Activated CD4-positive, alpha-beta T cell treated with anti-CD3 and anti-CD28 coated beads, Interleukin-2, amount 10 ng/mL, durations not matched to agents 24 days and 14 days (primary cell): ENCODE data around the gene IFITM1. TPM values are rescaled to one million over a fixed set of nuclear protein-coding genes. Genes with fewer than 3 reads are reported as not detected.
A peak's percentile ranks its signal among the peaks of the same experiment; 100 is the strongest.
"Not testable (repeated sequence)": the region's sequence is repeated elsewhere in the genome, so short reads cannot be mapped to it uniquely, and the experiment has no call there.

ENCODE experiments used
- DNase-seq: peaks from one replicate; pipeline ENCODE4 v3.0.0; 2022
- H3K27ac Mint-ChIP-seq: one replicate; pipeline ENCODE4 v1.8.0; 2022; ENCODE audit warnings: mild to moderate bottlenecking, mixed read lengths
- H3K27me3 Mint-ChIP-seq: one replicate; pipeline ENCODE4 v1.8.0; 2022; ENCODE audit warnings: mixed read lengths
- H3K36me3 Mint-ChIP-seq: one replicate; pipeline ENCODE4 v1.8.0; 2022; ENCODE audit warnings: low read depth, mild to moderate bottlenecking, mixed read lengths
- H3K4me1 Mint-ChIP-seq: one replicate; pipeline ENCODE4 v1.8.0; 2021; ENCODE audit warnings: mixed read lengths
- H3K4me3 Mint-ChIP-seq: one replicate; pipeline ENCODE4 v1.8.0; 2022; ENCODE audit warnings: mild to moderate bottlenecking, moderate library complexity, mixed read lengths
- H3K9me3 Mint-ChIP-seq: one replicate; pipeline ENCODE4 v1.8.0; 2021; ENCODE audit warnings: mixed read lengths
- intact Hi-C: fragments of 100-400 bp; cut with micrococcal nuclease; formaldehyde crosslinking; loops from one replicate; pipeline ENCODE4 v1.15.1; 2023
- total RNA-seq: library from RNA; stranded (reverse); gene quantifications from 2 replicates; pipeline ENCODE4 v1.2.3, GENCODE V29; 2022

IFITM1 gene
- total RNA-seq, 1 donor from 2014 or later: 241 TPM

DNA sequence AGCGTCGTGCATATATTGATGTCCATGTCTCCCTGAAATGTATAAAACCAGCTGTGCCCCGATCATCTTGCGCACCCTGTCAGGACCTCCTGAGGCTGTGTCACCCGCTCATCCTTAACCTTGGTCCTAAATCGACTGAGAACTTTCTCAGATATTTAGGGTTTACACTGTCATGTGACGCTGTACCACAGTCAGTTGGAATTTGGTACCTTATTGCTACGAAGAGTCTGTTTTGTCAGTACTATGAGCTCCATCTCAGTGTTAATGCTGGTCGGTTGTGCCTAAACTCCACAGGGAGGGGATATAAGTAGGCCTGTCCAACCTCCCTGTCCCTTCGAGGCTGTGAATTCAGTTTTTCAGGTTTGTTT, 8.0 kb upstream of the IFITM1 start:
- DNase-seq: no peak
- Mint-ChIP-seq H3K36me3 (peaks cover 20% of the 10 kb centered on the region), H3K27me3 (peaks cover 3% of the 10 kb centered on the region), H3K9me3 (no peaks in the 10 kb centered on the region), H3K4me1 (peaks cover 36% of the 10 kb centered on the region), H3K4me3 (no peak overlapping the region), H3K27ac (no peak overlapping the region)
- intact Hi-C loops: loop anchor here (5.0 kb wide), 2 partner anchors 101 to 211 kb away; no protein-coding TSS in a partner anchor

DNA sequence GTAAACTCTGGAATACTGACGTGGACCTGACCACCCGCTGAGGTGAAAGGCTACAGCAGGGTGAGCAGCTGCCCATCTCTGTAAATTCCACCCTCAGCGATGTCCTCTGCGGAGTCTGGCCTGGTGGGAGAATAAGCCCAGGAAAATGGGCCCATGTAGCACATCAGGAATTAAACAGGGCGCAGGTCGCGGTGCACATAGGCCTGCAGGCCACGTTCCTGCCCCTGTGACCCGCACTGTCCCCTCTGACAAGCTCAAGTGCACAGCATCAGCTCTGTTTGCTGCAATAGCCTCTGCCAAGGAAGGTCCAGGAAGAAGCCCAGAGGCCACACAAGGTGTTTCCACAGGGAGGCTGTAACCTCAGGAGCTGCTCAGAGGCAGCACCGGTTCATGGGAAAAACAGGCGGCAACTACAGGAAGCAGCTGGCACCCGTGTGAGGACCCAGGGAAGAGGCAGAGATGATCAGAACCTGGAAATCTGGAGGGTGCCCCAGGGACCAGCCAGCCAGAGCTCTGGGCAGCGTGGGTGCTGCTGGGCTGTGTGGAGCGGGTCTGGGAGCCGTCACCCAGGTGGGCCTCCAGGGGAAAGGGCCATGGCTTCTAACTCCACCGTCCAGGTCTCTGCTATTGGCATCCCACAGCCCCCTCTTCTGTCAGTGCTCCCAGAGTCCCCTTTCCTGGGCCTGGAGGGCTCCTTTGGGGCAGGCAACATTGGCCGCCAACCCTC, 7.0 kb upstream of the IFITM1 start:
- intact Hi-C loops: loop anchor here (5.0 kb wide), 2 partner anchors 100 to 210 kb away; no protein-coding TSS in a partner anchor
- H3K4me1 Mint-ChIP-seq: peaks cover 38% of the 10 kb centered on the region
- DNase-seq: no peak
- peak overlapping the region; percentile 99 for H3K27ac Mint-ChIP-seq
- H3K36me3 Mint-ChIP-seq: peaks cover 20% of the 10 kb centered on the region
- no peaks in the 10 kb centered on the region for H3K9me3 Mint-ChIP-seq
- H3K4me3 Mint-ChIP-seq: peak overlapping the region; percentile 97
- H3K27me3 Mint-ChIP-seq: no peaks in the 10 kb centered on the region

DNA sequence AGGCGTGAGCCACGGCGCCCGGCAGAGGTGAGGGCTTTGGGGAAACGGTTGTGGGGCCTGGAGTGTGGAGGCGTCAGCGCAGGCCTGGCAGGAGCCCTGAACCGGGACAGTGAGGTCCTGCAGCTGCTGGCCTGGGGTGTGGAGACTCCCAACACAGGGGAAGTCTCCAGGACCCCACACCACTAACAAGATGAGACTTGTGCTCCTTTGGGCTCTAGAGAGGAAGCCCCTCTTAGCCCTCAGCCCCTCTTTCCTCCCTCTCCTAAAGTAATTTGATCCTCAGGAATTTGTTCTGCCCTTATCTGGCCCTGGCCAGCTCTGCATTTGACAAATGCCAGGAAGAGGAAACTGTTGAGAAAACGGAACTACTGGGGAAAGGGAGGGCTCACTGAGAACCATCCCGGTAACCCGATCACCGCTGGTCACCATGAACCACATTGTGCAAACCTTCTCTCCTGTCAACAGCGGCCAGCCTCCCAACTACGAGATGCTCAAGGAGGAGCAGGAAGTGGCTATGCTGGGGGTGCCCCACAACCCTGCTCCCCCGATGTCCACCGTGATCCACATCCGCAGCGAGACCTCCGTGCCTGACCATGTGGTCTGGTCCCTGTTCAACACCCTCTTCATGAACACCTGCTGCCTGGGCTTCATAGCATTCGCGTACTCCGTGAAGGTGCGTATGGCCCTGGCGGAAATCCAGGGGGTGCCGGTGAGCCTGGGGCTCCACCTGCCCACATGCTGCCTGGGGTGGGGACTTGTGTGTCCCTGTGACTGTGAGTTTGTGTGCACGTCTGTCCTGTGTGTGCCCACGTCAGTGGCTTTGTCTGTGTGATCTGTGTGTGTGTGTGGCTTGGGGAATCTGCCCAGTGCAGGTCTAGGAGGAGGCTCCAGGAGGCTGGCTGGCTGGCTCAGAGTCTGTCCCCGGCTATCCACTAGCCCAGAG, 5.8 kb upstream of the IFITM1 start, which contains the start of gene IFITM2:
Gene IFITM2, plus strand, starts transcription at position 51 of the 943 bp plus-strand sequence. Its CDS starts 377 bp downstream, at position 428.
- not testable (repeated sequence) for H3K27me3 Mint-ChIP-seq, H3K9me3 Mint-ChIP-seq
- Mint-ChIP-seq H3K4me1 (peaks cover 43% of the 10 kb centered on the region), H3K36me3 (peaks cover 21% of the 10 kb centered on the region), H3K27ac (peak within 1 kb of the TSS; percentile 99), H3K4me3 (peak within 1 kb of the TSS; percentile 97)
- intact Hi-C loops: loop anchor here (2.0 to 5.0 kb wide), 3 partner anchors 71 to 209 kb away; partner anchors contain the start of genes PSMD13 and SIRT3
- DNase-seq: peak; percentile 91

DNA sequence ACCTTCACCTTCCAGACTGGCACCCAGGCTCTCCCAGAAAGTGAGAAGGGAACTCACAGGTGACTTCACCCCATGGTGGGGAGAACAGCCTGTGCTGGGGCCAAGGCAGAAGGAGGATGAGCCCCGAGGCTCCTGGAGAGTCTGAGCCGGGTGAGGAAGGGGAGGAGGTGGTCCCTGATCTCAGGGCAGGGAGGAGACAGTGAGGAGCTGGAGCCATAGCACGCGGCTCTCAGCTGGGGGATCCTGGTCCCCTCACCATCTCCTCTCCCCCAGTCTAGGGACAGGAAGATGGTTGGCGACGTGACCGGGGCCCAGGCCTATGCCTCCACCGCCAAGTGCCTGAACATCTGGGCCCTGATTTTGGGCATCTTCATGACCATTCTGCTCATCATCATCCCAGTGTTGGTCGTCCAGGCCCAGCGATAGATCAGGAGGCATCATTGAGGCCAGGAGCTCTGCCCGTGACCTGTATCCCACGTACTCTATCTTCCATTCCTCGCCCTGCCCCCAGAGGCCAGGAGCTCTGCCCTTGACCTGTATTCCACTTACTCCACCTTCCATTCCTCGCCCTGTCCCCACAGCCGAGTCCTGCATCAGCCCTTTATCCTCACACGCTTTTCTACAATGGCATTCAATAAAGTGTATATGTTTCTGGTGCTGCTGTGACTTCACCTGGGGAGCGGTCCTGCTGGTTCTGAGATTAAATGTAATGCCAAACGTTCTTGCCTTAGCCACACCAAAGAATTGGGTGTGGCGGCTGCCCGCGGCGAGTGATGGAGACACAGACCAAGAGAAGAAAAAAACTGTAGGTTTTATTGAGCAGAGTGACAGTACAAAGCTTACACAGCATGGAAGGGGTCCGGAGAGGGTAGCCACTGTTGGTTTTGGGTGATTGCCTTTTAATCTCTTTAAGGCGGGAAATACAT, 4.8 kb upstream of the IFITM1 start:
- Mint-ChIP-seq H3K27ac (peak overlapping the region; percentile 99), H3K4me1 (peaks cover 44% of the 10 kb centered on the region), H3K4me3 (peak overlapping the region; percentile 97), H3K36me3 (peaks cover 26% of the 10 kb centered on the region)
- intact Hi-C loops: loop anchor here (2.0 to 5.0 kb wide), 3 partner anchors 72 to 208 kb away; partner anchors contain the start of genes PSMD13 and SIRT3
- peak; percentile 83 for DNase-seq
- not testable (repeated sequence) for H3K27me3 Mint-ChIP-seq, H3K9me3 Mint-ChIP-seq

DNA sequence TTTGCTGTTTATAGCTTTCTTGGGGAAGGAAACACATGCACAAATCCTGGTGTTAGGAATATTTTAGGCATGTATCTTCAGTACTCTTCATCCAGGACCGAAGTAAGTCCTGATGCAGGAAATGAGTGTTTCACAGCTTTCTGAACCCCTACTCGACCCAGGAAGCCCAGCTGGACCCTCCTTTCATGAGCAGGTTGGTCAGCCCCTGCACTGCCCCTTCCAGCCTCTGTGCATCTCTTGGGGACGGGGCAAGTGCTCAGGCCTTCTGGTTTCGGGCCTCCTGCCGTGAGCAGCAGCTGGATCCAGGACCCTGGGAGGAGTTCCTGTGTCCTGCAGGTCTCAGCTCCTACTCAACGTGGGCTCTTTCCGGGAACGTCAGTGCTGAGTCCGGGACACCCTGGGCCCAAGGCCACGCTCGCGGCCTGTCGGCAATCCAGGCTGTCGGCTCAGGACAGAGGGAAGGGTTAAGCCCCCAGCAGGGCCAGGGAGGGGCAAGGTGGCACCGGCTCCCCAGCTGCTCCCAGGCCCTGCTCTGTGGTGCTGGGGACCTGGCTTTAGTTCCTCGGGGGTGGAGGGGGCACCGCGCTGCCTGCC, 3.8 kb upstream of the IFITM1 start:
- not testable (repeated sequence) for H3K27me3 Mint-ChIP-seq, DNase-seq, H3K9me3 Mint-ChIP-seq
- Mint-ChIP-seq H3K36me3 (peaks cover 36% of the 10 kb centered on the region), H3K4me3 (peak overlapping the region; percentile 97), H3K4me1 (peaks cover 44% of the 10 kb centered on the region), H3K27ac (peak overlapping the region; percentile 99)
- intact Hi-C loops: loop anchor here (2.0 to 5.0 kb wide), 3 partner anchors 73 to 207 kb away; partner anchors contain the start of genes PSMD13 and SIRT3

DNA sequence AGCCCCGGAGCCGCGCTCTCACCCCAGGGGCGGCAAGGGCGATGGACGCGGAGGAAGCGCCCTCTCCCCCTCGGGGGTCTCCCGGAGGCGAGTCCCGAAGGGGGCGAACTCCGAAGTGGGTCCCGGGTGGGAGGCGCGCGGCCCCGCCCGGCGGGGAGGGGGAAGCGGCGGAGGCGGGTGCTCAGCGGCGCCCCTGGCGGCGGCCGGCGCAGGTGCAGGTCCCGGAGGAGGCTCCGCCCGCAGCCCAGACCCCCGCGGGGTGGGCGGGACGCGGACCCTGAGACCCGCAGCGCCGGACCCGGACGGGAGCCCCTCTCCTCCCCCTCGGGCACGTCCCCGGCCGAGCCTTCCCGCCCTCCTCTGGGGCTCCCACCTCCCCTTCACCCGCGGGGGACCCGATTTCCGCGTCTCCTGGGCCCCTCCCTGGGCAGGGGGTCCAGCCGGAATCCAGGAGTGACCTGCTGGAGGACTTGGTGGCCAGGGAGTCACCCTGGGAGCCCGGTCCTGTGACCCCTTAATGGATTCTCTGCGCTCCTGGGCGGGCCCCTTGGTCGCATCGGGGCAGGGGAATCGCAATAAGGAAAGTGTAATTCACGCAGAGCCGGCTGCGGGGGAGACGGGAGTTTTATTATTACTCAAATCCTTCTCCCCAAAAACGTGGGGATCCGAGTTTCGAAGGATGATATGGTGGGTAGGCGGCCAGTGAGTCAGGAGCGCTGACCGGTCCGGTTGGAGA, 2.7 kb upstream of the IFITM1 start:
- DNase-seq, H3K27me3 Mint-ChIP-seq, intact Hi-C loops, H3K9me3 Mint-ChIP-seq: not testable (repeated sequence)
- Mint-ChIP-seq H3K4me1 (peaks cover 37% of the 10 kb centered on the region), H3K27ac (peak overlapping the region; percentile 98), H3K4me3 (peak overlapping the region; percentile 96), H3K36me3 (peaks cover 42% of the 10 kb centered on the region)

DNA sequence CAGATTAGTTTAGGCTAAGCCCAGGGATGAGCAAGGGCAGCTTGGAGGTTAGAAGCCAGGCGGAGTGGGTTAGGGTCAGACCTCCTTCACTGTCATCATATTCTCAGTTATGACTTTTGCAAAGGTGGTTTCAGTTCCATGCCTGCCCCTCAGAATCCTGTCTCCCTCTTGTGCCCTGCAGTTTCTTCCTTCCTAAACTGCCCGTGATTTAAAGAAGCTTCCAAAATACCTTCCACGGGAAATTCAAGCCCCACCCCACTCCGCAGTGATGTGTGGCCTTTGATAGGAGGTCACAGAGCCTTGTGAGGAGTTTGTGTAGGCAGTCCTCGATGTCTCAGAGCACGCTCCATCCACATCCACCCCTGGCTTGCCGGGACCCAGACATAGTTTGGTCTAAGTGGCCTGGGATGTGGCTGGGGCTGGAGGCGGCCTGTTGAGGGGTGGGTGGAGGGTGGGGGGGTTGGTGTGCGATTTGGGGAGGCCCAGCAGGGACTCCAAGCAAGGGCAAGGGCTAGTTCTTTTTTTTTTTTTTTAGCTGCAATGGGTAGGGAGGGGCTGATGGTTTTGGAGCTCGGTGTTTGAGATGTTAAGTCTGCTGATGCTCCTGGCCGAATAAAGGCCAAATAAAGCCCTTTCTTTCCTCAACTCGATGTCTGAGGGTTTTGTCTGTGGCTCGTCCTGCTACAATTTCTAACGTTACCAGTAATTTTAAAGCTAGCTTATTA, 1.6 kb upstream of the IFITM1 start:
- Mint-ChIP-seq H3K36me3 (peaks cover 53% of the 10 kb centered on the region), H3K27ac (peak overlapping the region; percentile 98), H3K4me1 (peaks cover 41% of the 10 kb centered on the region), H3K4me3 (peak overlapping the region; percentile 96), H3K9me3 (no peaks in the 10 kb centered on the region), H3K27me3 (no peaks in the 10 kb centered on the region)
- intact Hi-C loops: loop anchor here (1.0 to 2.0 kb wide), 3 partner anchors 15 to 104 kb away; no protein-coding TSS in a partner anchor
- peak; percentile 86 for DNase-seq

DNA sequence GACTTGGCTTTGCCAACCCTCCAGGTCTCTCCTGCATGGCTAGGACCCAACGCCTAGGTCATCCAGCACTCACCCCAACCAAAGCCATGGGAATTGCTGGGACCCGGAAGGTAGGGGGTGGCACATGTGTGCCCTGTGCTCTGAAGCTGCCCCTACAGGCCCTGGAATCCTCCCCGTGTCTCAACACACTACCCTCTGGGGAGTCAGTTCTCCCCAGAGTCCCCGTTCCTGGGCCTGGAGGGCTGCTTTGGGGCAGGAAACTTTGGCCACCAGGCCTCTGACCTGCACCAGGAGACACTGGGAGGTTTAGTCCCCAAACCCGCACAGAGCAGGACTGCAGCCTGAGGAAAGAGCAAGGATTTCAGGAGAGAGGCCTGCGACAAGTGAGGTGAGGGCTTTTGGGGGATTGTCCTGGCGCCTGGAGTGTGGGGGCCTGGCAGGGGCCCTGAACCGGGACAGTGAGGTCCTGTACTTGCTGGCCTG, 495 bp upstream of the IFITM1 start:
- intact Hi-C loops: loop anchor here (1.0 to 2.0 kb wide), 2 partner anchors 13 to 193 kb away; no protein-coding TSS in a partner anchor
- no peaks in the 10 kb centered on the region for H3K27me3 Mint-ChIP-seq
- DNase-seq: peak; percentile 75
- peaks cover 39% of the 10 kb centered on the region for H3K4me1 Mint-ChIP-seq
- H3K4me3 Mint-ChIP-seq: peak overlapping the region; percentile 96
- H3K9me3 Mint-ChIP-seq: no peaks in the 10 kb centered on the region
- H3K27ac Mint-ChIP-seq: peak overlapping the region; percentile 98
- H3K36me3 Mint-ChIP-seq: peaks cover 53% of the 10 kb centered on the region

DNA sequence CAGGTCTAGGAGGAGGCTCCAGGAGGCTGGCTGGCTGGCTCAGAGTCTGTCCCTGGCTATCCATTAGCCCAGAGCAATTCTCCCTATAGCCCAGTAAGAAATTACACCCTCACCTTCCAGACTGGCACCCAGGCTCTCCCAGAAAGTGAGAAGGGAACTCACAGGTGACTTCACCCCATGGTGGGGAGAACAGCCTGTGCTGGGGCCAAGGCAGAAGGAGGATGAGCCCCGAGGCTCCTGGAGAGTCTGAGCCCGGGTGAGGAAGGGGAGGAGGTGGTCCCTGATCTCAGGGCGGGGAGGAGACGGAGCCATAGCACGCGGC, 675 bp downstream of the IFITM1 start:
- intact Hi-C loops: loop anchor here (1.0 to 2.0 kb wide), 2 partner anchors 45 to 136 kb away; partner anchors contain the start of gene PTDSS2
- H3K27me3 Mint-ChIP-seq, DNase-seq, H3K9me3 Mint-ChIP-seq: not testable (repeated sequence)
- Mint-ChIP-seq H3K27ac (peak overlapping the region; percentile 98), H3K4me3 (peak overlapping the region; percentile 96), H3K4me1 (peaks cover 33% of the 10 kb centered on the region), H3K36me3 (peaks cover 43% of the 10 kb centered on the region)

DNA sequence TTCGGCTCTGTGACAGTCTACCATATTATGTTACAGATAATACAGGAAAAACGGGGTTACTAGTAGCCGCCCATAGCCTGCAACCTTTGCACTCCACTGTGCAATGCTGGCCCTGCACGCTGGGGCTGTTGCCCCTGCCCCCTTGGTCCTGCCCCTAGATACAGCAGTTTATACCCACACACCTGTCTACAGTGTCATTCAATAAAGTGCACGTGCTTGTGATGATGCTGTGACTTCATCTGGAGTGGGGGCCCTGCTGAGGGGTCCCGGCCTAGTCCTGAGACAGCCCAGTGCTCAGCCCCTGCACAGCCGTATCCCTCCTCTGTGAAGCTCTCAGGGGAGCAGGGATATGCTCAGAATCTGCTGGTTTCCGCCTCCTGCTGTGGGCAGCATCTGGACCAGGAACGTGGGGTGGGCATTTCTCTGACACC, 1.2 kb downstream of the IFITM1 start:
- peaks cover 34% of the 10 kb centered on the region for H3K4me1 Mint-ChIP-seq
- intact Hi-C loops: loop anchor here (2.0 kb wide), 1 partner anchor 136 kb away; the partner anchor contains the start of gene PTDSS2

DNA sequence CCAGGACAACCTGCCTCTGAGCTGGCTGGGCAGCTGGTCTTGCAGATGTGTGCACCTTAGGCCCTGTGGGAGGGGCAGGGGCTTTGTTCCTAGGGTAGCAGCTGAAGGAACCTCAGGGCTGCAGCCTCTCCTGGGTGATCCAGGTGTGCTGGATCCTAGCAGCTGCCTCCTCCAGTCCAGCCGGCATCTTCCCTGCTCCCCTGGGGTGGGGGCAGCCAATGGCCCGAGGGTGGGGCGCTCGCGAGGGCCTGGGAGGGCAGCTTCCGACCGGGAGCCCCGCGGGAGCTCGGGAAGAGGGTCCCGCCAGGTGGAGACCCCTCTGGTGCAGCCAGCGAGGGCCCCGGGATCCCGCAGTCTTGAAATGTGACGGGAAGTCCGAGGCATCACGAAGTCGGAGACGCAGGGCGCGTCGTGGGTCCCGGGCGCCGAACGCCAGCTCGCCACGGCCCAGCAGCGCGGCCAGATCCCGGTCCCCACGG, 1.7 kb downstream of the IFITM1 start:
- peaks cover 39% of the 10 kb centered on the region for H3K4me1 Mint-ChIP-seq
- peak overlapping the region; percentile 96 for H3K4me3 Mint-ChIP-seq
- intact Hi-C loops: loop anchor here (2.0 kb wide), 1 partner anchor 135 kb away; the partner anchor contains the start of gene PTDSS2
- DNase-seq: no peak
- H3K27me3 Mint-ChIP-seq: no peaks in the 10 kb centered on the region
- peak overlapping the region; percentile 98 for H3K27ac Mint-ChIP-seq
- peaks cover 48% of the 10 kb centered on the region for H3K36me3 Mint-ChIP-seq
- no peaks in the 10 kb centered on the region for H3K9me3 Mint-ChIP-seq

More for the DNA sequence above, 1.2 kb downstream of the IFITM1 start:
- Mint-ChIP-seq H3K9me3 (no peaks in the 10 kb centered on the region), H3K4me3 (peak overlapping the region; percentile 96), H3K36me3 (peaks cover 44% of the 10 kb centered on the region), H3K27ac (peak overlapping the region; percentile 98), H3K27me3 (no peaks in the 10 kb centered on the region)
- DNase-seq: peak; percentile 73
